ENCODE data around the gene TRH.

- TF ChIP-seq POLR2A (IDR thresholded peaks at IDR 0.05; ENCODE audit: control extremely low read depth in 1 of 2, low read depth in 2 of 2, low read length in 2 of 2), result no peak
- no peak for TF ChIP-seq USF2 (IDR thresholded peaks at IDR 0.05; ENCODE audit: low read length)
- TF ChIP-seq TAF7 (optimal IDR thresholded peaks at IDR 0.05; ENCODE audit: borderline replicate concordance, low read depth, low read length), result no peak
- no peak for TF ChIP-seq GABPA (IDR thresholded peaks at IDR 0.05; ENCODE audit: borderline replicate concordance, insufficient read depth, low read length)
- TF ChIP-seq CTCF (IDR thresholded peaks at IDR 0.05; ENCODE audit: control extremely low read depth in 1 of 3, insufficient read depth in 1 of 3, low read depth in 1 of 3, low read length in 3 of 3), result no peak
- no peak for TF ChIP-seq JUN (IDR thresholded peaks at IDR 0.05; ENCODE audit: low read depth, low read length)
- no peak for TF ChIP-seq ZNF274 (IDR thresholded peaks at IDR 0.05; ENCODE audit: borderline replicate concordance, extremely low read depth, low read length)
- no peak for TF ChIP-seq SP1 (IDR thresholded peaks at IDR 0.05; ENCODE audit: low read depth, low read length)
- no peak for TF ChIP-seq POLR2AphosphoS5 (IDR thresholded peaks at IDR 0.05; ENCODE audit: low read depth, low read length)
- TF ChIP-seq MAX (IDR thresholded peaks at IDR 0.05), result no peak
Observed at GRCh38 chr3:129996073-129996472, 21.6 kb downstream of the TRH start.

All from H1 (cell line).